GM12873 (cell line): ENCODE measurements around the gene OR1A2.

Experiments used
- TF ChIP-seq, protein P1 (sequence below): IDR thresholded peaks from 2 replicates; pipeline ENCODE4 v1.5.1; 2012; ENCODE audit warnings: low read depth, mild to moderate bottlenecking, moderate library complexity, low read length, control low read depth; ENCODE audit not compliant: insufficient read depth; ENCODE audit errors: missing control alignments

OR1A2 gene

DNA sequence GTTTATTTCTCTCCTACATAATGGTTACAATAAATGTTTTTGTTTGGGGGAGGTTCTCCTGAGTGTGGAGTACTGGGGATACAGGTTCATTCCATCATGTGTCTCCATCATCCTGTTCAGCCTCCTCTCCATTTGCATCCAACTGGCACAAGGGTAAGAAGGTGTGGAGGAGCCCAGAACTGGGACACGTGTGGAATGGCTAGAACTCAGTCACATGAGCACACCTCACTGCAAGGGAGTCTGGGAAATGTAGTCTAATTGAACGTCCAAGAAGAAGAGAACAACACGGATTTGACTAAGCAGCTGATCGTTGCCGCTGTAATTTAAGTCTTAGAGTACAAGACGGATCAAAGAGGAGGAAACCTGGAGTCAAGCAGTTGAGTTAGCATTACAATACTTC is 16.3 kb downstream of the OR1A2 start:
- TF ChIP-seq, protein P1, sequence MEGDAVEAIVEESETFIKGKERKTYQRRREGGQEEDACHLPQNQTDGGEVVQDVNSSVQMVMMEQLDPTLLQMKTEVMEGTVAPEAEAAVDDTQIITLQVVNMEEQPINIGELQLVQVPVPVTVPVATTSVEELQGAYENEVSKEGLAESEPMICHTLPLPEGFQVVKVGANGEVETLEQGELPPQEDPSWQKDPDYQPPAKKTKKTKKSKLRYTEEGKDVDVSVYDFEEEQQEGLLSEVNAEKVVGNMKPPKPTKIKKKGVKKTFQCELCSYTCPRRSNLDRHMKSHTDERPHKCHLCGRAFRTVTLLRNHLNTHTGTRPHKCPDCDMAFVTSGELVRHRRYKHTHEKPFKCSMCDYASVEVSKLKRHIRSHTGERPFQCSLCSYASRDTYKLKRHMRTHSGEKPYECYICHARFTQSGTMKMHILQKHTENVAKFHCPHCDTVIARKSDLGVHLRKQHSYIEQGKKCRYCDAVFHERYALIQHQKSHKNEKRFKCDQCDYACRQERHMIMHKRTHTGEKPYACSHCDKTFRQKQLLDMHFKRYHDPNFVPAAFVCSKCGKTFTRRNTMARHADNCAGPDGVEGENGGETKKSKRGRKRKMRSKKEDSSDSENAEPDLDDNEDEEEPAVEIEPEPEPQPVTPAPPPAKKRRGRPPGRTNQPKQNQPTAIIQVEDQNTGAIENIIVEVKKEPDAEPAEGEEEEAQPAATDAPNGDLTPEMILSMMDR, result no peak

DNA sequence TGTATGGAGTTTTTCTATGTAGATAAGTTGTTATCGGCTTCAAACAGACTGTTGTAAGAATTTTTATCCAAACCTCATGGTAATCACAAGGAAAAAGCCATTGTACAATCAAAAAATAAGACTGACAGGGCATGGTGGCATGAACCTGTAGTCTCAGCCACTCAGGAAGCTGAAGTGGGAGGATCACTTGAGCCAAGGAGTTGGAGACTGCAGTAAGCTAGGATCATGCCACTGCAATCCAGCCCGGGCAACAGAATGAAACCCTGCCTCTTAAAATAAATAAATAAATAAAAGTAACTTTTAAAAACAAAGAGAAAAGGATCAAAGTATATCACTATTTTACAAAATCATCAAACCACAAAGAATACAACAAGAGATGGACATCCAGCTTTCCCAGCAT is 24.5 kb downstream of the OR1A2 start:
- TF ChIP-seq, protein P1, result no peak

DNA sequence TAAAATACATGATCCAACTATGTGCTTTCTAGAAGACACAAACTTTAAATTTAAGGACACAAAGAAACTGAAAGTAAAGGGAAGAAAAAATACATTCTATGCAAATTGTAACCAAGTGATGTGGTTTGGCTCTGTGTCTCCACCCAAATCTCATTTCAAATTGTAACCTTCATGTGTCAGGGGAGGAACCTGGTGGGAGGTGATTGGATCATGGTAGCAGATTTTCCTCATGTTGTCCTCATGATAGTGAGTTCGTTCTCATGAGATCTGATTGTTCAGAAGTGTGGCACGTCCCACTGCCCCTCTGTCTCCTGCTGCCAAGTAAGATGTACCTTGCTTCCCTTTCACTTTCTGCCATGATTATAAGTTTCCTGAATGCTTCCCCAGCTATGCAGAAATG is 25.2 kb downstream of the OR1A2 start:
- TF ChIP-seq, protein P1, result no peak
